Measurements from ENCODE around the gene ARHGAP10. TPM values are rescaled to one million over a fixed set of nuclear protein-coding genes. Genes with fewer than 3 reads are reported as not detected.

The ARHGAP10 gene
- total and polyA plus RNA-seq, 10 of the 15 experiments (the other 5 are each of a cell fraction or from before 2014, with no cell fraction given), result 1.3 to 25.8 (median 17.2) TPM

DNA sequence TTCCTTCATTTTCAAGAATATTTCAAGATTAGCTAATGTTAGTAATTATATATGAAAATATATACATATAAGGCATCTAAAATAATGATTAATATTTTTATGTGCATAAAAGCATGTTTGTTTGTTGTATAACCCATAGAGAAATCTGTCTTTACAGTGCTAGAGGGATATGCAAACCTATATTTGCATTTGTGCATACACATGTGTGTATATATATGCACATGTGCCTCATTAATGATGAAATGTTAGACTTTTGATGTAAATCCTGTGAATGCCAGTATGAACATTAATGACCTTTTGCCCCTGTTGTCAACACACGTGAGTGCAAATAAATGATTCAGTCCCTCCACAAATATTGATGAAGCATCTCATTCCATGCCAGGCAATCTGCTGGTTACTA lies 197.9 kb downstream of the ARHGAP10 start:
- in situ Hi-C loops (cut with MboI), result no loop called here
- TF ChIP-seq SIN3A (IDR thresholded peaks at IDR 0.05; ENCODE audit: low read depth, low read length) (no peak), ETV6 (conservative IDR thresholded peaks at IDR 0.05 in 1 of 2, IDR thresholded peaks at IDR 0.05 in 1 of 2; ENCODE audit: borderline replicate concordance in 1 of 2, low read depth in 1 of 2) (no peak), CHD2 (IDR thresholded peaks at IDR 0.05; ENCODE audit: borderline replicate concordance, low read depth, low read length) (no peak), DPF2 (IDR thresholded peaks at IDR 0.05) (no peak), NFIC (IDR thresholded peaks at IDR 0.05; ENCODE audit: low read depth, low read length) (no peak), ELK1 (IDR thresholded peaks at IDR 0.05; ENCODE audit: low read depth, low read length) (no peak), NR2F1 (conservative IDR thresholded peaks at IDR 0.05) (no peak), WRNIP1 (IDR thresholded peaks at IDR 0.05; ENCODE audit: borderline replicate concordance, low read depth, low read length) (no peak), KDM1A (IDR thresholded peaks at IDR 0.05; ENCODE audit: borderline replicate concordance) (no peak), CREM (IDR thresholded peaks at IDR 0.05; ENCODE audit: low read depth) (no peak), YBX1 (IDR thresholded peaks at IDR 0.05) (no peak), CREB1 (IDR thresholded peaks at IDR 0.05; ENCODE audit: low read depth) (no peak), ZZZ3 (IDR thresholded peaks at IDR 0.05; ENCODE audit: control insufficient read depth, insufficient read length, low read depth) (no peak), RELA (IDR thresholded peaks at IDR 0.05; ENCODE audit: borderline replicate concordance, partially characterized antibody) (no peak), RUNX3 (IDR thresholded peaks at IDR 0.05; ENCODE audit: low read length) (no peak)
- TF ChIP-seq, protein P1, sequence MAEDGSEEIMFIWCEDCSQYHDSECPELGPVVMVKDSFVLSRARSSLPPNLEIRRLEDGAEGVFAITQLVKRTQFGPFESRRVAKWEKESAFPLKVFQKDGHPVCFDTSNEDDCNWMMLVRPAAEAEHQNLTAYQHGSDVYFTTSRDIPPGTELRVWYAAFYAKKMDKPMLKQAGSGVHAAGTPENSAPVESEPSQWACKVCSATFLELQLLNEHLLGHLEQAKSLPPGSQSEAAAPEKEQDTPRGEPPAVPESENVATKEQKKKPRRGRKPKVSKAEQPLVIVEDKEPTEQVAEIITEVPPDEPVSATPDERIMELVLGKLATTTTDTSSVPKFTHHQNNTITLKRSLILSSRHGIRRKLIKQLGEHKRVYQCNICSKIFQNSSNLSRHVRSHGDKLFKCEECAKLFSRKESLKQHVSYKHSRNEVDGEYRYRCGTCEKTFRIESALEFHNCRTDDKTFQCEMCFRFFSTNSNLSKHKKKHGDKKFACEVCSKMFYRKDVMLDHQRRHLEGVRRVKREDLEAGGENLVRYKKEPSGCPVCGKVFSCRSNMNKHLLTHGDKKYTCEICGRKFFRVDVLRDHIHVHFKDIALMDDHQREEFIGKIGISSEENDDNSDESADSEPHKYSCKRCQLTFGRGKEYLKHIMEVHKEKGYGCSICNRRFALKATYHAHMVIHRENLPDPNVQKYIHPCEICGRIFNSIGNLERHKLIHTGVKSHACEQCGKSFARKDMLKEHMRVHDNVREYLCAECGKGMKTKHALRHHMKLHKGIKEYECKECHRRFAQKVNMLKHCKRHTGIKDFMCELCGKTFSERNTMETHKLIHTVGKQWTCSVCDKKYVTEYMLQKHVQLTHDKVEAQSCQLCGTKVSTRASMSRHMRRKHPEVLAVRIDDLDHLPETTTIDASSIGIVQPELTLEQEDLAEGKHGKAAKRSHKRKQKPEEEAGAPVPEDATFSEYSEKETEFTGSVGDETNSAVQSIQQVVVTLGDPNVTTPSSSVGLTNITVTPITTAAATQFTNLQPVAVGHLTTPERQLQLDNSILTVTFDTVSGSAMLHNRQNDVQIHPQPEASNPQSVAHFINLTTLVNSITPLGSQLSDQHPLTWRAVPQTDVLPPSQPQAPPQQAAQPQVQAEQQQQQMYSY (CRISPR knock-in tag; IDR thresholded peaks at IDR 0.05), result no peak
- no peak for DNase-seq (ENCODE audit: low read depth, low spot score)
- Histone ChIP-seq H4K20me1 (ENCODE audit: control insufficient read depth, insufficient read depth) (peaks cover 4% of the 10 kb centered on the region; the same call in 1 of the 2 replicates), H3K27ac (ENCODE audit: control insufficient read depth, insufficient read depth) (no peak overlapping the region), H3K4me2 (ENCODE audit: control insufficient read depth, insufficient read depth) (no peak overlapping the region), H3K9ac (ENCODE audit: control insufficient read depth, insufficient read depth, low read length) (no peak overlapping the region), H3K27me3 (replicated peaks in 1 of 2; ENCODE audit: control insufficient read depth in 2 of 2, insufficient read depth in 2 of 2, low read length in 1 of 2) (no peaks in the 10 kb centered on the region), H3K9me3 (replicated peaks; ENCODE audit: control insufficient read depth, insufficient read depth, low read length) (no peaks in the 10 kb centered on the region), H3K4me1 (ENCODE audit: control insufficient read depth, insufficient read depth, low read length) (no peaks in the 10 kb centered on the region), H2AFZ (ENCODE audit: control insufficient read depth, low read depth, low read length) (no peak overlapping the region), H3K36me3 (ENCODE audit: control insufficient read depth in 2 of 2, insufficient read depth in 2 of 2, low read length in 1 of 2) (peaks cover 0 to 12% of the 10 kb centered on the region in 2 experiments), H3K79me2 (ENCODE audit: control insufficient read depth, insufficient read depth, low read length) (no peaks in the 10 kb centered on the region), H3K4me3 (no peak overlapping the region)
- 100% methylated on average over 1 of the region's 1 CpG for WGBS (ENCODE audit: insufficient coverage, insufficient replicate concordance, low lambda C conversion rate, missing lambda C conversion rate)
- intact Hi-C loops (cut with micrococcal nuclease; ENCODE audit: unreplicated experiment), result no loop called here
- ChIA-PET RAD21 (ENCODE audit: unreplicated experiment) (no interaction called here), CTCF (interaction anchor here (1.2 to 1.3 kb wide), 2 partner anchors 14 to 129 kb away, joined by 3 read pairs; no protein-coding TSS in a partner anchor), POLR2A (no interaction called here), SMC1A (ENCODE audit: uncharacterized antibody, unreplicated experiment) (interaction anchor here (1.8 to 1.9 kb wide), 2 partner anchors 13 to 14 kb away, joined by 4 to 7 read pairs; no protein-coding TSS in a partner anchor)
- BruUV-seq (replicated peaks), result no TSS peak
- no peak for FAIRE-seq
- ATAC-seq, result no peak

Data from GM12878 (cell line).